Endothelial cell of umbilical vein (primary cell): Measurements from ENCODE around the gene LCE1B. TPM values are rescaled to one million over a fixed set of nuclear protein-coding genes. Genes with fewer than 3 reads are reported as not detected.

Experiments
- BruUV-seq: library from RNA; stranded (reverse); fragments of 400-500 nt; replicated peaks from 2 replicates; lab custom pipeline; 2021; lab: Mats Ljungman, UMichigan
- CTCF ChIA-PET: fragments of 300-600, 350-600 bp; sonication (Branson Sonifier 250); formaldehyde crosslinking; loops from one replicate; lab custom pipeline; 2021; ENCODE audit warnings: antibody characterized with exemption, inconsistent platforms; lab: Charles Lee
- POLR2A ChIA-PET: fragments of 300-600, 350-600 bp; sonication (Branson Sonifier 250); formaldehyde crosslinking; loops from one replicate; lab custom pipeline; 2021; ENCODE audit warnings: antibody characterized with exemption, inconsistent platforms; lab: Charles Lee
- DNase-seq: peaks from one replicate; pipeline ENCODE4 v3.0.0-alpha.2; 2011; ENCODE audit warnings: low read depth, low spot score
- FAIRE-seq: peaks from 2 replicates; lab custom pipeline; 2011; peaks lifted over from hg19 to GRCh38; lab: Jason Lieb, UNC
- H2AFZ ChIP-seq: 2 replicates; pipeline ENCODE4 v1.6.0; 2012; ENCODE audit warnings: low read depth, low read length, control low read depth, inconsistent platforms
- H3K27ac ChIP-seq: 2 replicates; pipeline ENCODE4 v1.5.1; 2011; ENCODE audit warnings: low read depth, mild to moderate bottlenecking, control low read depth, low read length, moderate library complexity; ENCODE audit not compliant: insufficient read depth
- H3K27me3 ChIP-seq, 2 experiments: 2 replicates each; pipeline versions ENCODE4 v1.6.0 to v1.6.1; 2011; ENCODE audit warnings: low read length in 2 of 2, mixed read lengths in 1 of 2; ENCODE audit not compliant: control insufficient read depth in 2 of 2, insufficient read depth in 2 of 2
- H3K36me3 ChIP-seq, 2 experiments: 2 replicates in 1 of 2; 3 replicates in 1 of 2; pipeline ENCODE4 v1.5.1; 2011; ENCODE audit warnings: low read length in 2 of 2, mild to moderate bottlenecking in 1 of 2, moderate library complexity in 1 of 2; ENCODE audit not compliant: control insufficient read depth in 2 of 2, insufficient read depth in 2 of 2; ENCODE audit errors: extremely low read depth in 1 of 2
- H3K4me1 ChIP-seq: 3 replicates; pipeline ENCODE4 v1.5.1; 2011; ENCODE audit warnings: mild to moderate bottlenecking, low read length; ENCODE audit not compliant: control insufficient read depth, insufficient read depth; ENCODE audit errors: extremely low read depth
- H3K4me2 ChIP-seq: 2 replicates; pipeline ENCODE4 v1.6.1; 2011; ENCODE audit warnings: low read length, control low read depth, mixed read lengths; ENCODE audit not compliant: insufficient read depth
- H3K4me3 ChIP-seq, 3 experiments: fragments of 200-600 bp in 1 of 3; sonication (generic), shearing (Covaris generic) in 1 of 3; replicated peaks in 1 of 3; 2 replicates each; pipeline ENCODE4 v1.5.1; 2011 to 2016; ENCODE audit warnings: control low read depth in 3 of 3, low read length in 3 of 3, mild to moderate bottlenecking in 2 of 3, inconsistent platforms in 1 of 3, low read depth in 1 of 3, moderate library complexity in 1 of 3; ENCODE audit not compliant: insufficient read depth in 1 of 3
- H3K79me2 ChIP-seq: 2 replicates; pipeline ENCODE4 v1.6.0; 2012; ENCODE audit warnings: low read length, inconsistent platforms; ENCODE audit not compliant: control insufficient read depth, insufficient read depth
- H3K9ac ChIP-seq: replicated peaks from 2 replicates; pipeline ENCODE3; 2011; ENCODE audit warnings: low read length, control low read depth; ENCODE audit not compliant: insufficient read depth; ENCODE audit errors: extremely low read depth
- H3K9me1 ChIP-seq: replicated peaks from 3 replicates; pipeline ENCODE4 v1.6.0; 2011; ENCODE audit warnings: mild to moderate bottlenecking, low read length; ENCODE audit not compliant: control insufficient read depth, insufficient read depth; ENCODE audit errors: extremely low read depth
- H3K9me3 ChIP-seq: replicated peaks from 2 replicates; pipeline ENCODE4 v1.5.1; 2012; ENCODE audit warnings: low read length, inconsistent platforms; ENCODE audit not compliant: control insufficient read depth, insufficient read depth
- H4K20me1 ChIP-seq: replicated peaks from 2 replicates; pipeline ENCODE3; 2011; ENCODE audit warnings: mild to moderate bottlenecking, low read length; ENCODE audit not compliant: control insufficient read depth, insufficient read depth; ENCODE audit errors: extremely low read depth
- CTCF ChIP-seq, 2 donors: IDR thresholded peaks; 1 replicate in 1 of 2; 2 replicates in 1 of 2; pipeline ENCODE4 v1.5.1; 2011; ENCODE audit warnings: low read length in 2 of 2, mild to moderate bottlenecking in 2 of 2, moderate library complexity in 2 of 2, control low read depth in 1 of 2, inconsistent platforms in 1 of 2, low read depth in 1 of 2; ENCODE audit not compliant: insufficient read depth in 1 of 2; ENCODE audit errors: extremely low read depth in 1 of 2
- EZH2 ChIP-seq: IDR thresholded peaks from 2 replicates; pipeline ENCODE4 v1.6.1; 2012; ENCODE audit warnings: borderline replicate concordance, low read depth, mild to moderate bottlenecking, moderate library complexity, low read length, inconsistent platforms; ENCODE audit not compliant: severe bottlenecking
- FOS ChIP-seq: IDR thresholded peaks from 2 replicates; pipeline ENCODE4 v1.6.1; 2011; ENCODE audit warnings: mild to moderate bottlenecking, low read length, moderate library complexity, borderline replicate concordance; ENCODE audit not compliant: insufficient read depth
- GATA2 ChIP-seq: IDR thresholded peaks from 2 replicates; pipeline ENCODE4 v1.7.0; 2011; ENCODE audit warnings: low read depth, mild to moderate bottlenecking, moderate library complexity, mixed read lengths, low read length; ENCODE audit not compliant: insufficient read length, insufficient read depth
- JUN ChIP-seq: IDR thresholded peaks from 2 replicates; pipeline ENCODE4 v1.6.1; 2011; ENCODE audit warnings: borderline replicate concordance, low read depth; ENCODE audit not compliant: insufficient read length, insufficient read depth
- MAX ChIP-seq: IDR thresholded peaks from 2 replicates; pipeline ENCODE4 v1.6.1; 2011; ENCODE audit not compliant: insufficient read depth, insufficient read length
- MYC ChIP-seq: IDR thresholded peaks from one replicate; pipeline ENCODE4 v1.6.1; 2011; ENCODE audit warnings: mild to moderate bottlenecking, low read depth, low read length
- POLR2A ChIP-seq: IDR thresholded peaks from 2 replicates; pipeline ENCODE4 v1.6.1; 2012; ENCODE audit warnings: low read depth, mild to moderate bottlenecking, control low read depth, low read length
- POLR2AphosphoS5 ChIP-seq: IDR thresholded peaks from 2 replicates; pipeline ENCODE4 v1.6.1; 2012; ENCODE audit warnings: low read depth, mild to moderate bottlenecking, control low read depth, low read length, moderate library complexity; ENCODE audit not compliant: insufficient read depth
- dilution Hi-C: fragments of 300-500 bp; cut with MboI; formaldehyde crosslinking; loops from one replicate; pipeline ENCODE4 v1.15.0; 2019; ENCODE audit warnings: low sequenced_read_pairs; ENCODE audit not compliant: extremely low pct_ligation_motif_present
- intact Hi-C: fragments of 100-400 bp; cut with micrococcal nuclease; formaldehyde crosslinking; loops from one replicate; pipeline ENCODE4 v1.10.0; 2022
- polyA plus RNA-seq, 4 experiments: library from polyadenylated mRNA; depleted of rRNA in 3 of 4; stranded (reverse) in 3 of 4; unstranded in 1 of 4; fragments of >200 nt; gene quantifications; 2 replicates each; pipeline versions ENCODE4 v1.2.1 to v1.2.3, GENCODE V29; 2011 to 2012; ENCODE audit warnings: missing spikeins in 1 of 4
- total RNA-seq: library from RNA; stranded (reverse); gene quantifications from 2 replicates; pipeline ENCODE4 v1.2.3, GENCODE V29; 2021

LCE1B gene
- total and polyA plus RNA-seq, 2 donors (not counting 3 experiments of a cell fraction or from before 2014, with no cell fraction given): not detected

GRCh38 chr1:152806576-152806975 lies 5.2 kb upstream of the LCE1B start, which contains the start of gene LCE1C:
Gene LCE1C, minus strand, starts transcription at chr1:152806651. Its CDS starts 1,173 bp downstream, at chr1:152805478.
- intact Hi-C loops (no loop called here), dilution Hi-C loops (no loop called here)
- ChIA-PET CTCF (no interaction called here), POLR2A (no interaction called here)
- Histone ChIP-seq H2AFZ (no peak within 1 kb of the TSS), H3K9ac (no peak within 1 kb of the TSS), H3K9me1 (no peaks in the 10 kb centered on the region), H3K27ac (no peak within 1 kb of the TSS), H3K79me2 (no peaks in the 10 kb centered on the region), H3K9me3 (no peaks in the 10 kb centered on the region), H3K4me2 (no peak within 1 kb of the TSS), H3K4me1 (no peaks in the 10 kb centered on the region), H3K4me3 (no peak within 1 kb of the TSS), H4K20me1 (no peaks in the 10 kb centered on the region), H3K36me3 (no peaks in the 10 kb centered on the region), H3K27me3 (no peaks in the 10 kb centered on the region)
- no peak for FAIRE-seq
- BruUV-seq: no TSS peak
- no peak for TF ChIP-seq POLR2AphosphoS5
- no peak for TF ChIP-seq CTCF (IDR thresholded peaks at IDR 0.05; ENCODE audit: extremely low read depth in 1 of 2, insufficient read depth in 1 of 2, low read depth in 1 of 2, low read length in 2 of 2)
- no peak for TF ChIP-seq MYC
- no peak for TF ChIP-seq GATA2
- no peak for TF ChIP-seq FOS
- TF ChIP-seq EZH2: no peak
- no peak for TF ChIP-seq POLR2A
- no peak for TF ChIP-seq MAX
- TF ChIP-seq JUN: no peak
- DNase-seq: no peak
